HepG2 (cell line): ENCODE data around the gene CORO7. TPM values are rescaled to one million over a fixed set of nuclear protein-coding genes. Genes with fewer than 3 reads are reported as not detected.

ENCODE experiments used
- AHR ChIP-seq: IDR thresholded peaks from 2 replicates; pipeline ENCODE4 v1.6.1; 2018; ENCODE audit warnings: missing genetic modification reagents, missing compliant biosample characterization
- AKNA ChIP-seq: sonication (generic); formaldehyde crosslinking; IDR thresholded peaks from 2 replicates; pipeline ENCODE4 v1.4.0; 2020; ENCODE audit warnings: missing genetic modification reagents, borderline replicate concordance
- ATF7-NPFF ChIP-seq: sonication (generic); formaldehyde crosslinking; IDR thresholded peaks from 2 replicates; pipeline ENCODE4 v1.8.1; 2023; ENCODE audit warnings: mild to moderate bottlenecking, low read depth, missing genetic modification reagents, moderate library complexity
- HIC2 ChIP-seq: sonication (generic); formaldehyde crosslinking; IDR thresholded peaks from 2 replicates; pipeline ENCODE4 v1.9.0; 2022; ENCODE audit warnings: low read depth, missing genetic modification reagents
- HOXA3 ChIP-seq: sonication (generic); formaldehyde crosslinking; IDR thresholded peaks from 2 replicates; pipeline ENCODE4 v1.5.0; 2020; ENCODE audit warnings: missing genetic modification reagents
- KLF11 ChIP-seq: IDR thresholded peaks from 2 replicates; pipeline ENCODE4 v1.6.1; 2016; ENCODE audit warnings: missing compliant biosample characterization
- REPIN1 ChIP-seq: sonication (generic); formaldehyde crosslinking; IDR thresholded peaks from 2 replicates; pipeline ENCODE4 v1.8.0; 2022; ENCODE audit warnings: missing genetic modification reagents, low read depth, mild to moderate bottlenecking, borderline replicate concordance
- SRSF4 ChIP-seq: fragments of 200-400 bp; formaldehyde crosslinking; IDR thresholded peaks from one replicate; pipeline ENCODE4 v1.6.1; 2018; ENCODE audit warnings: mild to moderate bottlenecking, low read depth, low read length, moderate library complexity; ENCODE audit not compliant: poor library complexity, severe bottlenecking
- TEAD2 ChIP-seq: sonication (generic); formaldehyde crosslinking; IDR thresholded peaks from 2 replicates; pipeline ENCODE4 v1.9.0; 2021; ENCODE audit warnings: missing genetic modification reagents
- ZFP82 ChIP-seq: sonication (generic); formaldehyde crosslinking; IDR thresholded peaks from 2 replicates; pipeline ENCODE4 v1.5.1; 2020; ENCODE audit warnings: mild to moderate bottlenecking, missing genetic modification reagents, borderline replicate concordance
- ZNF24 ChIP-seq: fragments of 450-650 bp; IDR thresholded peaks from 2 replicates; pipeline ENCODE4 v1.6.1; 2017; ENCODE audit warnings: antibody characterized with exemption, mild to moderate bottlenecking
- ZNF430 ChIP-seq: sonication (generic); formaldehyde crosslinking; IDR thresholded peaks from 2 replicates; pipeline ENCODE4 v1.9.0; 2021; ENCODE audit warnings: mild to moderate bottlenecking, missing genetic modification reagents
- ZNF567 ChIP-seq: sonication (generic); formaldehyde crosslinking; IDR thresholded peaks from 2 replicates; pipeline ENCODE4 v1.8.1; 2023; ENCODE audit warnings: mild to moderate bottlenecking, missing genetic modification reagents, borderline replicate concordance
- ZNF83 ChIP-seq: sonication (generic); formaldehyde crosslinking; IDR thresholded peaks from 2 replicates; pipeline ENCODE4 v1.4.0; 2020; ENCODE audit warnings: missing genetic modification reagents, mild to moderate bottlenecking, borderline replicate concordance
- polyA plus RNA-seq, 8 experiments: library from polyadenylated mRNA; depleted of rRNA in 3 of 8; stranded (reverse) in 7 of 8; unstranded in 1 of 8; fragments of >200 nt; fragmentation: Illumina TruSeq in 4 of 8; extraction: Trizol in 4 of 8; gene quantifications; 2 replicates each; pipeline versions ENCODE4 v1.2.1 to v1.2.3, GENCODE V29; 2011 to 2016; ENCODE audit warnings: low read depth in 4 of 8, missing spikeins in 1 of 8, mixed read lengths in 1 of 8; ENCODE audit not compliant: insufficient read depth in 1 of 8
- total RNA-seq, 5 experiments: library from RNA; depleted of rRNA; stranded (reverse); fragments of >200 nt; fragmentation: Illumina TruSeq; extraction: Trizol; gene quantifications; 2 replicates each; pipeline ENCODE4 v1.2.3, GENCODE V29; 2016; ENCODE audit warnings: low read depth in 1 of 5
- TF ChIP-seq, protein P1 (sequence below): sonication (generic); formaldehyde crosslinking; IDR thresholded peaks from 2 replicates; pipeline ENCODE4 v1.4.0; 2020; ENCODE audit warnings: missing genetic modification reagents, borderline replicate concordance
- TF ChIP-seq, protein P2 (sequence below): sonication (generic); formaldehyde crosslinking; IDR thresholded peaks from 2 replicates; pipeline ENCODE4 v1.4.0; 2020; ENCODE audit warnings: missing genetic modification reagents, borderline replicate concordance

CORO7 gene
- total and polyA plus RNA-seq, 2 of the 13 experiments (the other 11 are each of a cell fraction or from before 2014, with no cell fraction given) = 9.9 to 14.3 TPM

DNA sequence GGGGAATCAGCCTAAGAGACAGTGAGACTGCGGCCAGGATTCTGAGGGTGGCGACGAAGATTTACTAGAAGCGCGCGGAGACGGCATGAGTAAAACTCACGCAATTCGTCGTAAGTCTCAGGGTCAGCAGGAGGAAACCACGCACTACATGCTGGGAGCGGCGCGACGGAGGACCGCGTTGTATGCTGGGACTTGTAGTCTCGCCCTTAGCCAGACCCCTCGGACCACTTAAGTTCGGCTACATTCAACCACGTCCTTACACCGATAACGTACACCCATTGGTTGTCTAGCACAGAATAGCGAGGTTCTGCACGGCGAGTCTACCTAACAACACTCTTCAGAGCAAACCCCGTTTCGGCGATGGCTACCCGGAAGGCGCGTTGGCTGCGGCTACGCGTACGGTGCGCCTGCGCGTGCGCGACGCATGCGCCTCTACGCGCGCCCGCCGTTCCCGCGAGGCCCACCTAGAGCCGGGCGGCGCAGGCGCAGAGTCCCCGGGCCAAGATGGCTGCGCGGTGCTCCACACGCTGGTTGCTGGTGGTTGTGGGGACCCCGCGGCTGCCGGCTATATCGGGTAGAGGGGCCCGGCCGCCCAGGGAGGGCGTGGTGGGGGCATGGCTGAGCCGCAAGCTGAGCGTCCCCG, 9.1 kb upstream of the CORO7 start, which contains the start of gene DNAJA3 (continued):
- TF ChIP-seq REPIN1 = peak; percentile 72; the same call in 1 of the 2 replicates
- TF ChIP-seq ZFP82 (CRISPR knock-in tag) = peak; percentile 85; the same call in 1 of the 2 replicates
- no peak for TF ChIP-seq AKNA (CRISPR knock-in tag)
- TF ChIP-seq KLF11 (CRISPR knock-in tag) = no peak
- TF ChIP-seq, protein P1, sequence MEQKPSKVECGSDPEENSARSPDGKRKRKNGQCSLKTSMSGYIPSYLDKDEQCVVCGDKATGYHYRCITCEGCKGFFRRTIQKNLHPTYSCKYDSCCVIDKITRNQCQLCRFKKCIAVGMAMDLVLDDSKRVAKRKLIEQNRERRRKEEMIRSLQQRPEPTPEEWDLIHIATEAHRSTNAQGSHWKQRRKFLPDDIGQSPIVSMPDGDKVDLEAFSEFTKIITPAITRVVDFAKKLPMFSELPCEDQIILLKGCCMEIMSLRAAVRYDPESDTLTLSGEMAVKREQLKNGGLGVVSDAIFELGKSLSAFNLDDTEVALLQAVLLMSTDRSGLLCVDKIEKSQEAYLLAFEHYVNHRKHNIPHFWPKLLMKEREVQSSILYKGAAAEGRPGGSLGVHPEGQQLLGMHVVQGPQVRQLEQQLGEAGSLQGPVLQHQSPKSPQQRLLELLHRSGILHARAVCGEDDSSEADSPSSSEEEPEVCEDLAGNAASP (CRISPR knock-in tag) = no peak
- TF ChIP-seq ZNF567 (CRISPR knock-in tag) = 0 out of 2 replicates have a peak, but pooled peaks have one; percentile 39
- TF ChIP-seq TEAD2 (CRISPR knock-in tag) = no peak
- TF ChIP-seq HIC2 (CRISPR knock-in tag) = no peak
- TF ChIP-seq ZNF430 (CRISPR knock-in tag) = peak; percentile 59; the same call in 1 of the 2 replicates
- TF ChIP-seq AHR (CRISPR knock-in tag) = no peak
- peak; percentile 66 for TF ChIP-seq ATF7-NPFF
- TF ChIP-seq, protein P2, sequence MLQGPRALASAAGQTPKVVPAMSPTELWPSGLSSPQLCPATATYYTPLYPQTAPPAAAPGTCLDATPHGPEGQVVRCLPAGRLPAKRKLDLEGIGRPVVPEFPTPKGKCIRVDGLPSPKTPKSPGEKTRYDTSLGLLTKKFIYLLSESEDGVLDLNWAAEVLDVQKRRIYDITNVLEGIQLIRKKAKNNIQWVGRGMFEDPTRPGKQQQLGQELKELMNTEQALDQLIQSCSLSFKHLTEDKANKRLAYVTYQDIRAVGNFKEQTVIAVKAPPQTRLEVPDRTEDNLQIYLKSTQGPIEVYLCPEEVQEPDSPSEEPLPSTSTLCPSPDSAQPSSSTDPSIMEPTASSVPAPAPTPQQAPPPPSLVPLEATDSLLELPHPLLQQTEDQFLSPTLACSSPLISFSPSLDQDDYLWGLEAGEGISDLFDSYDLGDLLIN (CRISPR knock-in tag) = no peak
- no peak for TF ChIP-seq ZNF83 (CRISPR knock-in tag)
- TF ChIP-seq HOXA3 = no peak
- TF ChIP-seq ZNF24 = no peak
- no peak for TF ChIP-seq SRSF4
